ENCODE results near the gene LILRA6.
"Not testable (repeated sequence)": the region's sequence is repeated elsewhere in the genome, so short reads cannot be mapped to it uniquely, and the experiment has no call there.

The LILRA6 gene

GRCh38 chr19:54219702-54220101, 22.9 kb downstream of the LILRA6 start:
- not testable (repeated sequence) for H3K27ac Mint-ChIP-seq; H3K4me3 Mint-ChIP-seq; H3K27me3 Mint-ChIP-seq (ENCODE audit: low read depth, poor library complexity); DNase-seq
- Mint-ChIP-seq H3K36me3 (ENCODE audit: low read depth) (peaks cover 13% of the 10 kb centered on the region), H3K4me1 (peaks cover 65% of the 10 kb centered on the region), H3K9me3 (peaks cover 10% of the 10 kb centered on the region)

DNA sequence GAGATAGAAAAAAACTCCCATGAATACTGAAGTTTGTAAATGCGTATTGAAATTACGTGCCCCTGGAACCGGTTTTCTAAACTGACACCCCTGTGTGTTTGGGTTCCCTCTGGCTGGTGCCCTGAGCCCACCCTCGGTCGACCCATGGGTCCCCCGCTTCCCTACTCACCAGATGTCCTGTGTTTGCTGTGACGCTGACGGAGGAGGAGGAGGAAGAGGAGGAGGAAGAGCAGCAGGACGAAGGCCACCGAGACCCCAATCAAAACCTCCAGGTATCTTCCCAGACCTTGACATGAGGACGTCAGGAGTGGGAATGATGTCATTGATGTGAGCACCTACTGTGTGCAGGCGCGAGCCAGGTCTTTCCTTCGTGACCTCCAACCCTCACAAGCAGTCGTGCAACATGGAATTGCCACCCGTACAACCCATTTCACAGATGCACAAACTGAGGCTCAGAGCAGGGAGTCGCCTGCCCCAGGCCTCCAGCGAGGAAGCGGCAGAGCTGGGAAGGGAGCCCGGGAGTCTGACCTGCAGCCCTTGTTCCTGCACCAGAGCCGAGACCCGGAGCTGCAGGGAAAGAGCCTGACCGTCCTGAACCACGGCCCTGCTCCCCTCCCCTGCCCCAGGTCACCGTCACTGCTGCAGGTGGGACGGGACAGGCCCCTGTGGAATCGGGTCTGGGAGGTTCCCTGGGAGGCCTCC, 23.5 kb downstream of the LILRA6 start:
- peaks cover 66% of the 10 kb centered on the region for H3K4me1 Mint-ChIP-seq
- peaks cover 8% of the 10 kb centered on the region for H3K27me3 Mint-ChIP-seq (ENCODE audit: low read depth, poor library complexity)
- peaks cover 10% of the 10 kb centered on the region for H3K9me3 Mint-ChIP-seq
- H3K27ac Mint-ChIP-seq: peak overlapping the region; percentile 72
- TF ChIP-seq CTCF (IDR thresholded peaks at IDR 0.05): no peak
- peaks cover 16% of the 10 kb centered on the region for H3K36me3 Mint-ChIP-seq (ENCODE audit: low read depth)
- no peak for DNase-seq
- H3K4me3 Mint-ChIP-seq: peak overlapping the region; percentile 65

DNA sequence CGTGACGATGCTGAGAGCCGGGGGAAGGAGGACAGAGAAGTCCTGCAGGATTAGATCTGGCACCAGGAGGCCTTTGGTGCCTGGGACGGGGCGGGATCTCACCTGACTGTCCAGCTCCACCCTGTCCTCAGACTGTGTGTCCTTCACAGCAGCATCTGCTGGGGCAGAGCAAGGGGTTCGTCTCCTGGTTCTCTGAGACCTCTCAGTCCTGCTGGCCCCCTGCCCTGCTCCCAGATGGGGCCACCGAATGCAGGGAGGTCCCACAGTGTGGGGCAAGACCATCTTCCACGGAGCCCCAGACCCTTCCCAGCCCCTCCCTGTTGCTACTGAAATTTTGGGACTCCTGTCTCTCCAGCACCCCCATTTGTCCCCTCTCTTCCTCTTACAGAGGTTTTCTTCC, 24.3 kb downstream of the LILRA6 start:
- no peak for DNase-seq
- Mint-ChIP-seq H3K27ac (peak overlapping the region; percentile 94), H3K36me3 (ENCODE audit: low read depth) (peaks cover 22% of the 10 kb centered on the region), H3K9me3 (peaks cover 11% of the 10 kb centered on the region), H3K4me3 (peak overlapping the region; percentile 65), H3K27me3 (ENCODE audit: low read depth, poor library complexity) (peaks cover 6% of the 10 kb centered on the region), H3K4me1 (peaks cover 60% of the 10 kb centered on the region)
- no peak for TF ChIP-seq CTCF (IDR thresholded peaks at IDR 0.05)

- Mint-ChIP-seq H3K4me1 (peaks cover 54% of the 10 kb centered on the region), H3K36me3 (ENCODE audit: low read depth) (peaks cover 28% of the 10 kb centered on the region), H3K27ac (peak overlapping the region; percentile 94), H3K9me3 (peaks cover 15% of the 10 kb centered on the region), H3K4me3 (peak overlapping the region; percentile 50)
- not testable (repeated sequence) for H3K27me3 Mint-ChIP-seq (ENCODE audit: low read depth, poor library complexity); DNase-seq
Observed at GRCh38 chr19:54217517-54218247, 24.9 kb downstream of the LILRA6 start.

DNA sequence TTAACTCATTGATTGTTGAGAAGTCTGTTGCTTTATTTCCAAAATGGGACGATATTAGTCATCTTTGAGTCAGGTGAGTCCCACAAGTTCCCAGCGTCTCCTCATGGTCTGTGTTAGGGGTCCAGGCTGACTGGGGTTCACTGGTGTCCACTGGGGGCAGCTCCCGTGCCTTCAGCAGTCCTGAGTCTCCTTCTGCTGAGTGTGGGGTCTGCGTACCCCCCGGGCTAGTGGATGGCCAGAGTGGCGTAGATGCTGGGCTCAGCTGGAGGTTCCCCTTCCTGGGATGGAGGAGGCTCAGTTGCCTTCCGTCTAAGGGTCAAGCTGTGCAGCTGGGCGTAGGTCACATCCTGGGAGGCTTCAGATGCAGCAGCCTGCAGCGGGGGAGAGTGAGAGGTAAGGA, 25.7 kb downstream of the LILRA6 start:
- Mint-ChIP-seq H3K4me3 (no peak overlapping the region), H3K36me3 (ENCODE audit: low read depth) (peaks cover 30% of the 10 kb centered on the region), H3K27ac (peak overlapping the region; percentile 55), H3K4me1 (peaks cover 50% of the 10 kb centered on the region), H3K27me3 (ENCODE audit: low read depth, poor library complexity) (peaks cover 4% of the 10 kb centered on the region), H3K9me3 (peaks cover 15% of the 10 kb centered on the region)
- no peak for TF ChIP-seq CTCF (IDR thresholded peaks at IDR 0.05)
- DNase-seq: no peak

GRCh38 chr19:54214734-54215133, 27.9 kb downstream of the LILRA6 start:
- Mint-ChIP-seq H3K4me1 (peaks cover 57% of the 10 kb centered on the region), H3K9me3 (peaks cover 15% of the 10 kb centered on the region), H3K36me3 (ENCODE audit: low read depth) (peaks cover 43% of the 10 kb centered on the region)
- H3K27me3 Mint-ChIP-seq (ENCODE audit: low read depth, poor library complexity); H3K27ac Mint-ChIP-seq; H3K4me3 Mint-ChIP-seq; DNase-seq: not testable (repeated sequence)

DNA sequence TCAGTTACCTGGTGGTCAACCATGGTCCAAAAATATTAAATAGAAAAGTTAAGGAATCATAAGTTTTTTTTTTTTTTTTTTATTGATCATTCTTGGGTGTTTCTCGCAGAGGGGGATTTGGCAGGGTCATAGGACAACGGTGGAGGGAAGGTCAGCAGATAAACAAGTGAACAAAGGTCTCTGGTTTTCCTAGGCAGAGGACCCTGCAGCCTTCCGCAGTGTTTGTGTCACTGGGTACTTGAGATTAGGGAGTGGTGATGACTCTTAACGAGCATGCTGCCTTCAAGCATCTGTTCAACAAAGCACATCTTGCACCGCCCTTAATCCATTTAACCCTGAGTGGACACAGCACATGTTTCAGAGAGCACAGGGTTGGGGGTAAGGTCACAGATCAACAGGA, 28.4 kb downstream of the LILRA6 start:
- H3K27ac Mint-ChIP-seq; H3K4me3 Mint-ChIP-seq; H3K27me3 Mint-ChIP-seq (ENCODE audit: low read depth, poor library complexity); DNase-seq: not testable (repeated sequence)
- Mint-ChIP-seq H3K4me1 (peaks cover 60% of the 10 kb centered on the region), H3K9me3 (peaks cover 15% of the 10 kb centered on the region), H3K36me3 (ENCODE audit: low read depth) (peaks cover 44% of the 10 kb centered on the region)

Data from nephron progenitor cell (in vitro differentiated cells).